Naive thymus-derived CD8-positive, alpha-beta T cell (primary cell): Measurements from ENCODE around the gene TIMM22. TPM values are rescaled to one million over a fixed set of nuclear protein-coding genes. Genes with fewer than 3 reads are reported as not detected.
"Not testable (repeated sequence)": the region's sequence is repeated elsewhere in the genome, so short reads cannot be mapped to it uniquely, and the experiment has no call there.

Source experiments
- ATAC-seq, 2 donors: fragments of 150-1000 bp; cut with Tn5 transposase in 1 of 2; sonication (Bioruptor Pico), chemical (Tn5 transposase) in 1 of 2; 1 replicate in 1 of 2; 2 replicates in 1 of 2; pipeline ENCODE4 v1.10.0; 2021; ENCODE audit warnings: mild to moderate bottlenecking in 2 of 2, moderate library complexity in 2 of 2
- POLR2A ChIA-PET: fragments of 350-600 bp; sonication (Branson Sonifier 250); formaldehyde crosslinking; loops from one replicate; lab custom pipeline; 2021; ENCODE audit warnings: antibody characterized with exemption; lab: Charles Lee
- DNase-seq, 10 donors: peaks; one replicate each; pipeline versions ENCODE4 v3.0.0 to v3.0.0-alpha.2; 2020 to 2022
- H3K27ac Mint-ChIP-seq, 10 donors: one replicate each; pipeline ENCODE4 v1.8.0; 2020 to 2022; ENCODE audit warnings: mild to moderate bottlenecking in 10 of 10, mixed read lengths in 10 of 10, moderate library complexity in 4 of 10, inconsistent platforms in 1 of 10
- H3K27me3 Mint-ChIP-seq, 5 donors: one replicate each; pipeline ENCODE4 v1.8.0; 2021 to 2022; ENCODE audit warnings: mixed read lengths in 5 of 5
- H3K36me3 Mint-ChIP-seq, 3 donors: one replicate each; pipeline ENCODE4 v1.8.0; 2020 to 2022; ENCODE audit warnings: mixed read lengths in 3 of 3, mild to moderate bottlenecking in 2 of 3, inconsistent platforms in 1 of 3
- H3K4me1 Mint-ChIP-seq, 4 donors: one replicate each; pipeline ENCODE4 v1.8.0; 2021 to 2022; ENCODE audit warnings: mixed read lengths in 4 of 4
- H3K4me3 Mint-ChIP-seq, 10 donors: one replicate each; pipeline ENCODE4 v1.8.0; 2020 to 2022; ENCODE audit warnings: mild to moderate bottlenecking in 10 of 10, mixed read lengths in 10 of 10, moderate library complexity in 6 of 10, inconsistent platforms in 1 of 10
- H3K9me3 Mint-ChIP-seq, 9 donors: one replicate each; pipeline ENCODE4 v1.8.0; 2020 to 2022; ENCODE audit warnings: mixed read lengths in 9 of 9, mild to moderate bottlenecking in 3 of 9, inconsistent platforms in 1 of 9, moderate library complexity in 1 of 9
- polyA plus RNA-seq, 3 donors: library from polyadenylated mRNA; unstranded; fragments of 300-500 nt; fragmentation: Illumina TruSeq; gene quantifications; one replicate each; pipeline ENCODE4 v1.2.3, GENCODE V29; 2021
- total RNA-seq, 8 experiments: library from RNA in 2 of 8; stranded (reverse) in 2 of 8; gene quantifications; one replicate each; pipeline ENCODE4 v1.2.3 and lab custom pipeline; 2021 to 2026

TIMM22 gene
- total and polyA plus RNA-seq, 5 experiments from 2014 or later, result 14.5 to 25.2 (median 20.8) TPM

GRCh38 chr17:992933-993332, 4.0 kb upstream of the TIMM22 start:
- ATAC-seq, result no peak
- no peak overlapping the region for H3K4me3 Mint-ChIP-seq
- no peak for DNase-seq
- POLR2A ChIA-PET, result interaction anchor here (0.6 to 1.4 kb wide), 3 partner anchors 9 to 211 kb away, joined by 3 to 5 read pairs (median 3); partner anchors contain the start of genes GLOD4 and MRM3
- H3K27ac Mint-ChIP-seq, result no peak overlapping the region
- H3K4me1 Mint-ChIP-seq, result peaks cover 7 to 10% (median 9%) of the 10 kb centered on the region in 4 donors
- H3K27me3 Mint-ChIP-seq, result no peaks in the 10 kb centered on the region
- H3K36me3 Mint-ChIP-seq, result no peaks in the 10 kb centered on the region
- H3K9me3 Mint-ChIP-seq, result peaks cover 0 to 33% (median 17%) of the 10 kb centered on the region in 9 donors

- H3K9me3 Mint-ChIP-seq, result peaks cover 0 to 33% (median 17%) of the 10 kb centered on the region in 9 donors
- not testable (repeated sequence) for H3K36me3 Mint-ChIP-seq, DNase-seq, ATAC-seq, H3K27me3 Mint-ChIP-seq
- POLR2A ChIA-PET, result interaction anchor here (2.5 to 2.9 kb wide), 2 partner anchors 15 to 213 kb away, joined by 12 to 27 read pairs; partner anchors contain the start of genes GLOD4, MRM3 and NXN
- H3K4me3 Mint-ChIP-seq, result peak overlapping the region in 2 of 10 donors; percentile 2 to 4
- H3K4me1 Mint-ChIP-seq, result peaks cover 16 to 27% (median 24%) of the 10 kb centered on the region in 4 donors
- peak overlapping the region in 1 of 10 donors; percentile 37 for H3K27ac Mint-ChIP-seq
Observed at GRCh38 chr17:995324-995723, 1.6 kb upstream of the TIMM22 start.

GRCh38 chr17:998111-998510, 1.2 kb downstream of the TIMM22 start:
- peak overlapping the region; percentile 94 to 99 (median 98) for H3K4me3 Mint-ChIP-seq
- ATAC-seq, result no peak
- H3K9me3 Mint-ChIP-seq, result peaks cover 0 to 22% (median 13%) of the 10 kb centered on the region in 9 donors
- POLR2A ChIA-PET, result no interaction called here
- H3K4me1 Mint-ChIP-seq, result peaks cover 16 to 27% (median 24%) of the 10 kb centered on the region in 4 donors
- peaks cover 0 to 36% (median 1%) of the 10 kb centered on the region in 3 donors for H3K36me3 Mint-ChIP-seq
- no peaks in the 10 kb centered on the region for H3K27me3 Mint-ChIP-seq
- no peak for DNase-seq
- peak overlapping the region; percentile 5 to 99 (median 80) for H3K27ac Mint-ChIP-seq

- no peak for ATAC-seq
- no peak for DNase-seq
- Mint-ChIP-seq H3K27me3 (peaks cover 0 to 2% (median 0%) of the 10 kb centered on the region in 5 donors), H3K36me3 (peaks cover 0 to 48% (median 1%) of the 10 kb centered on the region in 3 donors), H3K4me1 (peaks cover 26 to 38% (median 34%) of the 10 kb centered on the region in 4 donors), H3K27ac (peak overlapping the region in 2 of 10 donors; percentile 48 to 62), H3K9me3 (peaks cover 0 to 2% (median 0%) of the 10 kb centered on the region in 9 donors), H3K4me3 (no peak overlapping the region)
- POLR2A ChIA-PET, result no interaction called here
Observed at GRCh38 chr17:1000597-1001461, 3.9 kb downstream of the TIMM22 start.

- Mint-ChIP-seq H3K27ac (peak overlapping the region in 5 of 10 donors; percentile 14 to 85 (median 35)), H3K36me3 (peaks cover 0 to 48% (median 1%) of the 10 kb centered on the region in 3 donors), H3K9me3 (no peaks in the 10 kb centered on the region), H3K4me3 (no peak overlapping the region), H3K4me1 (peaks cover 25 to 40% (median 34%) of the 10 kb centered on the region in 4 donors), H3K27me3 (peaks cover 0 to 2% (median 0%) of the 10 kb centered on the region in 5 donors)
- ATAC-seq (no peak), DNase-seq (no peak)
- POLR2A ChIA-PET, result interaction anchor here (0.7 kb wide), 2 partner anchors 9 to 198 kb away, joined by 3 to 4 read pairs; no protein-coding TSS in a partner anchor
Observed at GRCh38 chr17:1001640-1002411, 4.9 kb downstream of the TIMM22 start.

GRCh38 chr17:1002412-1002753, 5.5 kb downstream of the TIMM22 start:
- no peaks in the 10 kb centered on the region for H3K9me3 Mint-ChIP-seq
- H3K4me1 Mint-ChIP-seq, result peaks cover 22 to 37% (median 30%) of the 10 kb centered on the region in 4 donors
- POLR2A ChIA-PET, result interaction anchor here (0.7 kb wide), 1 partner anchor 23 kb away, joined by 3 read pairs; the partner anchor contains the start of gene NXN
- ATAC-seq (no peak), DNase-seq (no peak)
- peak overlapping the region in 5 of 10 donors; percentile 14 to 85 (median 35) for H3K27ac Mint-ChIP-seq
- no peak overlapping the region for H3K4me3 Mint-ChIP-seq
- peaks cover 0 to 48% (median 1%) of the 10 kb centered on the region in 3 donors for H3K36me3 Mint-ChIP-seq
- H3K27me3 Mint-ChIP-seq, result peaks cover 0 to 2% (median 0%) of the 10 kb centered on the region in 5 donors

- POLR2A ChIA-PET, result interaction anchor here (0.7 kb wide), 1 partner anchor 23 kb away, joined by 3 read pairs; the partner anchor contains the start of gene NXN
- peaks cover 0 to 48% (median 1%) of the 10 kb centered on the region in 3 donors for H3K36me3 Mint-ChIP-seq
- peak overlapping the region in 4 of 10 donors; percentile 25 to 72 (median 34) for H3K27ac Mint-ChIP-seq
Observed at GRCh38 chr17:1002771-1003555, 6.0 kb downstream of the TIMM22 start.

GRCh38 chr17:1003633-1003971, 6.7 kb downstream of the TIMM22 start:
- ATAC-seq, result no peak
- POLR2A ChIA-PET, result no interaction called here
- H3K4me1 Mint-ChIP-seq, result peaks cover 17 to 25% (median 20%) of the 10 kb centered on the region in 4 donors
- H3K36me3 Mint-ChIP-seq, result peaks cover 0 to 48% (median 1%) of the 10 kb centered on the region in 3 donors
- no peak for DNase-seq
- peaks cover 0 to 2% (median 0%) of the 10 kb centered on the region in 5 donors for H3K27me3 Mint-ChIP-seq
- H3K27ac Mint-ChIP-seq, result peak overlapping the region in 1 of 10 donors; percentile 72
- H3K4me3 Mint-ChIP-seq, result no peak overlapping the region
- no peaks in the 10 kb centered on the region for H3K9me3 Mint-ChIP-seq

More at GRCh38 chr17:1002771-1003555, 6.0 kb downstream of the TIMM22 start:
- Mint-ChIP-seq H3K27me3 (peaks cover 0 to 2% (median 0%) of the 10 kb centered on the region in 5 donors), H3K9me3 (no peaks in the 10 kb centered on the region), H3K4me3 (no peak overlapping the region), H3K4me1 (peaks cover 21 to 31% (median 26%) of the 10 kb centered on the region in 4 donors)
- ATAC-seq (no peak), DNase-seq (no peak)

- peaks cover 11 to 19% (median 16%) of the 10 kb centered on the region in 4 donors for H3K4me1 Mint-ChIP-seq
- peaks cover 0 to 47% (median 1%) of the 10 kb centered on the region in 3 donors for H3K36me3 Mint-ChIP-seq
- DNase-seq, result no peak
Observed at GRCh38 chr17:1003972-1004768, 7.2 kb downstream of the TIMM22 start.

GRCh38 chr17:1004769-1005295, 7.9 kb downstream of the TIMM22 start:
- peaks cover 0 to 41% (median 0%) of the 10 kb centered on the region in 3 donors for H3K36me3 Mint-ChIP-seq
- ATAC-seq (no peak), DNase-seq (no peak)
- POLR2A ChIA-PET, result interaction anchor here (0.6 kb wide), 1 partner anchor 12 kb away, joined by 5 read pairs; no protein-coding TSS in a partner anchor
- H3K27me3 Mint-ChIP-seq, result peaks cover 0 to 2% (median 0%) of the 10 kb centered on the region in 5 donors
- H3K4me3 Mint-ChIP-seq, result peak overlapping the region in 6 of 10 donors; percentile 71 to 85 (median 72)
- H3K27ac Mint-ChIP-seq, result peak overlapping the region; percentile 36 to 98 (median 84)
- peaks cover 10 to 15% (median 13%) of the 10 kb centered on the region in 4 donors for H3K4me1 Mint-ChIP-seq
- H3K9me3 Mint-ChIP-seq, result no peaks in the 10 kb centered on the region

More at GRCh38 chr17:1003972-1004768, 7.2 kb downstream of the TIMM22 start:
- H3K4me3 Mint-ChIP-seq, result no peak overlapping the region
- H3K9me3 Mint-ChIP-seq, result no peaks in the 10 kb centered on the region
- no peak for ATAC-seq
- peaks cover 0 to 2% (median 0%) of the 10 kb centered on the region in 5 donors for H3K27me3 Mint-ChIP-seq
- peak overlapping the region in 1 of 10 donors; percentile 18 for H3K27ac Mint-ChIP-seq
- POLR2A ChIA-PET, result interaction anchor here (0.6 kb wide), 1 partner anchor 12 kb away, joined by 5 read pairs; no protein-coding TSS in a partner anchor
